Measurements from ENCODE around the gene MYO7B. TPM values are rescaled to one million over a fixed set of nuclear protein-coding genes. Genes with fewer than 3 reads are reported as not detected.

The MYO7B gene
- total and polyA plus RNA-seq, 5 donors from 2014 or later, result 0.12 TPM; not detected in 4

DNA sequence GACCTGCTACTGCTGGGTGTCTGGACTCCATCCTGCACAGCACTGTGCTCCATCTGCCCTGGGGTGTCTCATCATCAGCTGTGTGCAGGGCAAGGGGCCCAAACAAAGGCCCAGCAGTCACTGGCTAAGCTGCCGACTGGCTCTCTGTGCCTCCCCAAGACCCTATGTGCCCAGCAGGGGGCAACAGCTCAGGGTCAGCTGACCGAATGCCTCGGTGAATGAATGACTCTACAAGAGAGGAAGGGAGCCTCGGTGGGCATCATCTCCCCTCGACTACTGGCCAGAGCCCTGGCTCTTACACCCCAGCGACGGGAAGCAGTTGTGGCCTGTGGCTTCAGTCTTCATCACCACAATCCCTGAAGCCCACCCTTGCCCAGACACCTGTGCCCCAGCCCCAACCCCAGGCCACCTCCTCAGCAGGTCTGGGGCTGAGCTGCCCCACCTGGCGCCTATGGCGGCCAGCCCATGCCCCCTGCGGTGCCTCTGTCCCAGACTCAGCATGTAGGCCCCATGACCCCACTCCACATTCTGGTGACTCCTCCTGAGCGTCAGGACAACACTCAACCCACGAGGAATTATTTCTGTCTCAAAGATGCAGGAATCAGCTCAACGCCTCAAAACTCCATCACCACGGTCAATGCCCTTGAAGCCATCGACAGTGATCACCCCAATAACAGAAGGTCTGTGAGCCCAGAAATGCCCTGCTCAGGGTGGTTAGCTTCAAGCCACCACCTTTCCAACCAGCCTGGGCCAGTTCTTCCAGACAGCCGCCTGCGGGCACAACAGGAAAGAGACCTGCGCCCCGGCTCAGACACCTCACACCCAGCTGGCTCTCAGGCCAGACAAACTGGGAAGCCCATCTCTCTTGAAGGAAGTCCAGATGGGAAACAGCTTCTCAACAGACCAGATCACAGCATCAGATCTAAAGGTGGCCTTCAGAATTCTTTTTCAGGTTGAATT is 108.9 kb downstream of the MYO7B start:
- Histone ChIP-seq H3K4me3 (ENCODE audit: low read depth, low read length) (no peak overlapping the region), H3K4me1 (ENCODE audit: control insufficient read depth, insufficient read depth, low read length, poor library complexity, severe bottlenecking) (peaks cover 40% of the 10 kb centered on the region), H3K9me3 (ENCODE audit: control insufficient read depth in 2 of 2, low read length in 2 of 2) (no peaks in the 10 kb centered on the region), H3K27ac (ENCODE audit: insufficient read depth, low read length, poor library complexity, severe bottlenecking) (no peak overlapping the region), H3K27me3 (ENCODE audit: control insufficient read depth, insufficient read depth, low read length) (no peaks in the 10 kb centered on the region), H3K36me3 (ENCODE audit: control insufficient read depth, insufficient read depth, low read length) (no peaks in the 10 kb centered on the region)
- Mint-ChIP-seq H3K9me3 (no peaks in the 10 kb centered on the region), H3K36me3 (no peaks in the 10 kb centered on the region), H3K4me1 (peaks cover 0 to 67% (median 10%) of the 10 kb centered on the region in 4 donors), H3K27me3 (peaks cover 8% of the 10 kb centered on the region), H3K4me3 (peak overlapping the region in 2 of 4 donors; percentile 75 to 92), H3K27ac (peak overlapping the region; percentile 30 to 90 (median 76))
- no peak for DNase-seq
- ATAC-seq (ENCODE audit: low read depth in 2 of 2), result no peak

DNA sequence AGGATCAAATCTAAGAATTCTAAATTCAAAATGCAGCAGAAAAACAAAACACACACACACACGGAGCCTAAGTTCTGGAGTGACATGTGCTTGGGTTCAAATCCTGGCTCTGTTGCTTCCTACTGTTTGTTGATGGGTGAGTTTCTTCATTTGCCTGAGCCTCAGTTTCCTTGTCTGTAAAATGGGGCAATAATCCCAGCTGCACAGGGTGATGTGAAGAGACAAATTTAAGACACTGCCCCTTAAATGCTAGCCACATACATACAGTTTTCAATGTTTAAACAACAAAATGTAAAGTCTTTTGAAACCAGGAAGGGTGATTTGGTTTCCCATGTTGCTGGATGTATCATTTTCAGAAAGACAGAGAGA is 109.5 kb downstream of the MYO7B start:
- Histone ChIP-seq H3K27me3 (ENCODE audit: control insufficient read depth, insufficient read depth, low read length) (no peaks in the 10 kb centered on the region), H3K36me3 (ENCODE audit: control insufficient read depth, insufficient read depth, low read length) (no peaks in the 10 kb centered on the region), H3K4me3 (ENCODE audit: low read depth, low read length) (no peak overlapping the region), H3K4me1 (ENCODE audit: control insufficient read depth, insufficient read depth, low read length, poor library complexity, severe bottlenecking) (peaks cover 40% of the 10 kb centered on the region), H3K27ac (ENCODE audit: insufficient read depth, low read length, poor library complexity, severe bottlenecking) (no peak overlapping the region), H3K9me3 (ENCODE audit: control insufficient read depth in 2 of 2, low read length in 2 of 2) (no peaks in the 10 kb centered on the region)
- Mint-ChIP-seq H3K9me3 (no peaks in the 10 kb centered on the region), H3K4me1 (peaks cover 0 to 66% (median 14%) of the 10 kb centered on the region in 4 donors), H3K36me3 (no peaks in the 10 kb centered on the region), H3K4me3 (no peak overlapping the region), H3K27ac (peak overlapping the region in 2 of 3 donors; percentile 30 to 69), H3K27me3 (peaks cover 12% of the 10 kb centered on the region)
- no peak for DNase-seq
- ATAC-seq (ENCODE audit: low read depth in 2 of 2), result no peak

GRCh38 chr2:127645395-127646291 is 110.2 kb downstream of the MYO7B start, which contains the start of gene GPR17:
Gene GPR17 (plus strand): TSS chr2:127646153. CDS start chr2:127650736, 4,583 bp downstream.
- no peak for ATAC-seq (ENCODE audit: low read depth in 2 of 2)
- no peak within 1 kb of the TSS for H3K4me3 Mint-ChIP-seq
- peak within 1 kb of the TSS; percentile 30 to 74 (median 69) for H3K27ac Mint-ChIP-seq
- peaks cover 33% of the 10 kb centered on the region for H3K4me1 ChIP-seq (ENCODE audit: control insufficient read depth, insufficient read depth, low read length, poor library complexity, severe bottlenecking)
- peaks cover 12% of the 10 kb centered on the region for H3K27me3 Mint-ChIP-seq
- H3K36me3 ChIP-seq (ENCODE audit: control insufficient read depth, insufficient read depth, low read length), result no peaks in the 10 kb centered on the region
- H3K27me3 ChIP-seq (ENCODE audit: control insufficient read depth, insufficient read depth, low read length), result no peaks in the 10 kb centered on the region
- no peak within 1 kb of the TSS for H3K27ac ChIP-seq (ENCODE audit: insufficient read depth, low read length, poor library complexity, severe bottlenecking)
- H3K36me3 Mint-ChIP-seq, result no peaks in the 10 kb centered on the region
- no peak for DNase-seq
- H3K9me3 ChIP-seq (ENCODE audit: control insufficient read depth in 2 of 2, low read length in 2 of 2), result no peaks in the 10 kb centered on the region
- no peaks in the 10 kb centered on the region for H3K9me3 Mint-ChIP-seq
- peaks cover 0 to 59% (median 14%) of the 10 kb centered on the region in 4 donors for H3K4me1 Mint-ChIP-seq
- H3K4me3 ChIP-seq (ENCODE audit: low read depth, low read length), result no peak within 1 kb of the TSS

DNA sequence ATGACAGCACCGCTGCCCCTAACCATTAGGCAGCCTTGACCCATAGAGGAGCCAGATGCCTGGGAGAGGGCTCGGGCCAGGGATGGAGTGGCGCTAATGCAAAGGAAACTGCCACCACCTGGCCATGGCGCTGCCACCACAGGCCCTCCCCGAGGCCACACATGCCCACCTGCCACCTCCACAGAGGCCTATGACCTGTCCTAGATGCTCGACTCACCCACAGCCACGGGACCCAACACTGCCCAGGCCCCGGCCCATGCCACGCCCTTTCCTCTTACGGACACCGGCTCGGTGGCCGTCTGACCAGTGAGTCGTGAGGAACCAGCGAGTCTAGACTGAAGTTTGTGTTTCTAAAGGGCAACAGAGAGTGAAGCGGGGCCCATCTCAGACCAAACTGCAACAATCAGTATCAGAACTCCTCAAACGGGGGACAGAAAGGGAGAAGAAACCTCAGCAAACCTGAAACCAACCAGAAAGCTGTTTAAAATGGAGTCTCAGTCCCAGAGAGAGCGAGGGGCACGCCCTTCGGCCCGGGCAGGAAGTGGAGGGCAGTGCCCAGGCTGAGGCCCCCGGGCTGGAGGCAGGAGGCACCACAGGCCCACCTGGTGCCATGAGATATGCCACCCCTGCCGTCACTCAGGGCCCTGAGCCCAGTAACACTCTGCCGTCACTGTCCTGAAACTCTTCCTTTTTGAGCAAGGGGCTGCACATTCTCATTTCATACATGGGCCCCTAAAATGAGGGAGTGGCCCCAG is 111.2 kb downstream of the MYO7B start:
- Histone ChIP-seq H3K36me3 (ENCODE audit: control insufficient read depth, insufficient read depth, low read length) (no peaks in the 10 kb centered on the region), H3K4me1 (ENCODE audit: control insufficient read depth, insufficient read depth, low read length, poor library complexity, severe bottlenecking) (peaks cover 23% of the 10 kb centered on the region), H3K9me3 (ENCODE audit: control insufficient read depth in 2 of 2, low read length in 2 of 2) (no peaks in the 10 kb centered on the region), H3K27me3 (ENCODE audit: control insufficient read depth, insufficient read depth, low read length) (no peaks in the 10 kb centered on the region), H3K27ac (ENCODE audit: insufficient read depth, low read length, poor library complexity, severe bottlenecking) (no peak overlapping the region), H3K4me3 (ENCODE audit: low read depth, low read length) (no peak overlapping the region)
- Mint-ChIP-seq H3K27ac (peak overlapping the region in 2 of 3 donors; percentile 74 to 79), H3K36me3 (no peaks in the 10 kb centered on the region), H3K9me3 (no peaks in the 10 kb centered on the region), H3K4me3 (no peak overlapping the region), H3K4me1 (peaks cover 0 to 49% (median 14%) of the 10 kb centered on the region in 4 donors), H3K27me3 (peaks cover 12% of the 10 kb centered on the region)
- DNase-seq (no peak), ATAC-seq (ENCODE audit: low read depth in 2 of 2) (no peak)

DNA sequence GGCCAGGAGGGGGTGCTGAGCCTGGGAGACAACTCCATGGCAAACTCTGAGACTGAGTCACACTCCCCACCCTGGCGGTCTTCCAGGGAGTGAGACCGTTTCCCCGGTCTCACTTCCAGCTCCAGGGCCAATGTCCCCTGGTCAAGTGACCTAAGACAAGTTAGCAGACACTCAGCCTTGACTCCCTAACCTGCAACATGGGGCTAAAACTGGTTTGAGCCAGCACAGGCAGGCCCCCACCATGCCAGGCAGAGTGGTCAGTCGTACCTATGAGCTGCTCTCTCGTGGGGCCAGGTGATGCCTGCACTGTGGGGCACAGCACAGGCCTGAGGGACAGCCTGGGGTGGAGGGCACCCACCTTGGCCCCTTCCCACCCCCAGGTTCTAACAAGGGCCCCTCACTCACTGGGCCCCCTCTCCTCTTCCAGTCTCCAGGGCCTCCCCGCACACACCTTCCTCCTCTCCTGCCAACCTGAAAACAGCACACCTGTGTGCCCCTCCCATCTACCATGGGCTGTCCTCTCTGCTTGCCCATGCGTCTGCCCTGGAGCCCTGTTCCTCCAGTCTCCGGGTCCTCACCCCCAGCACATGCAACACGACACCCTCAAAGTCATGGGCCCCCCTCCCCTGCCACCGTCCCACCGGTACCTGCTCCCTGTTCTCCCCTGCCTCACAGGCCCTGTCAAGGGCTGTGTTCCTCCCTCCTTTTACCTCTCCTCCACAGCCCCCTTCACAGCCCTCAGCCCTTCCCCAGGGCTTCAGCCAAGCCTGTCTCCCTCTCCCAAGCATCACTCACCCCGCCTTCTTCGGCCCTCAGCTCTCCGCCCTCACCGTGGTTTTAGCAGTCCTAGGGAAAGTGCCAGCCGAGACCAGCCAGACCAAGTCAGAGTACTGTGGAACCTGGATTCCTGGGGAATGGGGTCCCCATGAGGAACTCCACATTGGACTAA is 112.0 kb downstream of the MYO7B start:
- DNase-seq (no peak), ATAC-seq (ENCODE audit: low read depth in 2 of 2) (no peak)
- H3K4me1 ChIP-seq (ENCODE audit: control insufficient read depth, insufficient read depth, low read length, poor library complexity, severe bottlenecking), result peaks cover 15% of the 10 kb centered on the region
- peaks cover 12% of the 10 kb centered on the region for H3K27me3 Mint-ChIP-seq
- H3K36me3 Mint-ChIP-seq, result no peaks in the 10 kb centered on the region
- no peaks in the 10 kb centered on the region for H3K9me3 Mint-ChIP-seq
- no peak overlapping the region for H3K27ac ChIP-seq (ENCODE audit: insufficient read depth, low read length, poor library complexity, severe bottlenecking)
- peaks cover 0 to 44% (median 14%) of the 10 kb centered on the region in 4 donors for H3K4me1 Mint-ChIP-seq
- no peaks in the 10 kb centered on the region for H3K36me3 ChIP-seq (ENCODE audit: control insufficient read depth, insufficient read depth, low read length)
- H3K4me3 ChIP-seq (ENCODE audit: low read depth, low read length), result no peak overlapping the region
- peak overlapping the region in 2 of 3 donors; percentile 56 to 79 for H3K27ac Mint-ChIP-seq
- no peaks in the 10 kb centered on the region for H3K9me3 ChIP-seq (ENCODE audit: control insufficient read depth in 2 of 2, low read length in 2 of 2)
- no peak overlapping the region for H3K4me3 Mint-ChIP-seq
- no peaks in the 10 kb centered on the region for H3K27me3 ChIP-seq (ENCODE audit: control insufficient read depth, insufficient read depth, low read length)

GRCh38 chr2:127648321-127648720 is 112.8 kb downstream of the MYO7B start:
- no peak for ATAC-seq (ENCODE audit: low read depth in 2 of 2)
- Histone ChIP-seq H3K27me3 (ENCODE audit: control insufficient read depth, insufficient read depth, low read length) (no peaks in the 10 kb centered on the region), H3K4me3 (ENCODE audit: low read depth, low read length) (no peak overlapping the region), H3K27ac (ENCODE audit: insufficient read depth, low read length, poor library complexity, severe bottlenecking) (no peak overlapping the region), H3K4me1 (ENCODE audit: control insufficient read depth, insufficient read depth, low read length, poor library complexity, severe bottlenecking) (peaks cover 10% of the 10 kb centered on the region), H3K36me3 (ENCODE audit: control insufficient read depth, insufficient read depth, low read length) (no peaks in the 10 kb centered on the region), H3K9me3 (ENCODE audit: control insufficient read depth in 2 of 2, low read length in 2 of 2) (no peaks in the 10 kb centered on the region)
- Mint-ChIP-seq H3K36me3 (no peaks in the 10 kb centered on the region), H3K27me3 (peaks cover 12% of the 10 kb centered on the region), H3K4me3 (no peak overlapping the region), H3K4me1 (peaks cover 0 to 41% (median 14%) of the 10 kb centered on the region in 4 donors), H3K9me3 (no peaks in the 10 kb centered on the region), H3K27ac (peak overlapping the region in 1 of 3 donors; percentile 56)
- DNase-seq, result no peak
